Mesenchymal stem cell (in vitro differentiated cells and primary cell): ENCODE measurements around the gene SULT1C2.

ENCODE experiments used
- DNase-seq: peaks from one replicate; pipeline ENCODE4 v3.0.0-alpha.2; 2013
- H2AFZ ChIP-seq: one replicate; pipeline ENCODE4 v1.6.1; 2013; ENCODE audit warnings: low read depth, mild to moderate bottlenecking, control low read depth, inconsistent platforms, low read length, moderate library complexity
- H2AK5ac ChIP-seq: 2 replicates; pipeline ENCODE4 v1.6.1; 2013; ENCODE audit warnings: low read length, moderate library complexity, mild to moderate bottlenecking, inconsistent platforms; ENCODE audit not compliant: severe bottlenecking
- H2BK120ac ChIP-seq: one replicate; pipeline ENCODE4 v1.6.1; 2013; ENCODE audit warnings: low read depth, mild to moderate bottlenecking, inconsistent platforms, low read length, moderate library complexity
- H2BK12ac ChIP-seq, 2 experiments: one replicate each; pipeline ENCODE4 v1.6.1; 2013; ENCODE audit warnings: inconsistent platforms in 2 of 2, low read length in 2 of 2, mild to moderate bottlenecking in 2 of 2, moderate library complexity in 2 of 2, control low read depth in 1 of 2
- H2BK15ac ChIP-seq: one replicate; pipeline ENCODE4 v1.6.1; 2013; ENCODE audit warnings: mild to moderate bottlenecking, low read depth, inconsistent platforms; ENCODE audit not compliant: poor library complexity, severe bottlenecking
- H2BK5ac ChIP-seq: 2 replicates; pipeline ENCODE4 v1.6.1; 2013; ENCODE audit warnings: low read depth, mild to moderate bottlenecking, low read length, control low read depth, inconsistent platforms; ENCODE audit not compliant: poor library complexity, severe bottlenecking
- H3K14ac ChIP-seq, 2 experiments: one replicate each; pipeline ENCODE4 v1.6.1; 2013; ENCODE audit warnings: inconsistent platforms in 2 of 2, low read length in 2 of 2, control low read depth in 1 of 2, mild to moderate bottlenecking in 1 of 2, moderate library complexity in 1 of 2
- H3K18ac ChIP-seq, 2 experiments: one replicate each; pipeline ENCODE4 v1.6.1; 2013; ENCODE audit warnings: inconsistent platforms in 2 of 2, low read length in 2 of 2, control low read depth in 1 of 2, low read depth in 1 of 2, mild to moderate bottlenecking in 1 of 2
- H3K23ac ChIP-seq, 2 experiments: one replicate each; pipeline ENCODE4 v1.6.1; 2013; ENCODE audit warnings: inconsistent platforms in 2 of 2, low read length in 2 of 2, mild to moderate bottlenecking in 2 of 2, moderate library complexity in 2 of 2, control low read depth in 1 of 2
- H3K27ac ChIP-seq: 2 replicates; pipeline ENCODE4 v1.5.1; 2013; ENCODE audit warnings: mild to moderate bottlenecking, moderate library complexity, low read length, control low read depth, inconsistent platforms; ENCODE audit not compliant: poor library complexity, severe bottlenecking
- H3K27me3 ChIP-seq, 2 experiments: 2 replicates each; pipeline versions ENCODE4 v1.6.1 to v1.7.0; 2013; ENCODE audit warnings: low read length in 2 of 2, mild to moderate bottlenecking in 2 of 2, moderate library complexity in 2 of 2, control low read depth in 1 of 2, inconsistent platforms in 1 of 2; ENCODE audit not compliant: control insufficient read depth in 1 of 2, insufficient read depth in 1 of 2
- H3K36me3 ChIP-seq, 2 experiments: 2 replicates each; pipeline versions ENCODE4 v1.6.1 to v1.7.0; 2013; ENCODE audit warnings: low read length in 2 of 2, control low read depth in 1 of 2, inconsistent platforms in 1 of 2, low read depth in 1 of 2, mild to moderate bottlenecking in 1 of 2; ENCODE audit not compliant: insufficient read depth in 2 of 2, control insufficient read depth in 1 of 2
- H3K4ac ChIP-seq, 2 experiments: one replicate each; pipeline ENCODE4 v1.6.1; 2013; ENCODE audit warnings: inconsistent platforms in 2 of 2, low read length in 2 of 2, mild to moderate bottlenecking in 2 of 2, moderate library complexity in 2 of 2, control low read depth in 1 of 2, low read depth in 1 of 2
- H3K4me1 ChIP-seq: 2 replicates; pipeline ENCODE4 v1.6.1; 2013; ENCODE audit warnings: low read depth, low read length, control low read depth; ENCODE audit not compliant: control insufficient read depth, insufficient read depth
- H3K4me2 ChIP-seq: 2 replicates; pipeline ENCODE4 v1.6.1; 2013; ENCODE audit warnings: low read length, mild to moderate bottlenecking, inconsistent platforms; ENCODE audit not compliant: poor library complexity, severe bottlenecking
- H3K4me3 ChIP-seq, 2 experiments: 2 replicates each; pipeline versions ENCODE4 v1.5.1 to v1.7.0; 2013; ENCODE audit warnings: low read length in 2 of 2, mild to moderate bottlenecking in 2 of 2, control low read depth in 1 of 2, low read depth in 1 of 2; ENCODE audit not compliant: insufficient read depth in 1 of 2
- H3K79me1 ChIP-seq: replicated peaks from 2 replicates; pipeline ENCODE4 v1.6.1; 2013; ENCODE audit warnings: mild to moderate bottlenecking, control low read depth, low read length, inconsistent platforms; ENCODE audit not compliant: poor library complexity, severe bottlenecking
- H3K9ac ChIP-seq: 2 replicates; pipeline ENCODE4 v1.7.0; 2013; ENCODE audit warnings: mild to moderate bottlenecking, low read length, moderate library complexity
- H3K9me3 ChIP-seq: 2 replicates; pipeline ENCODE4 v1.7.0; 2013; ENCODE audit warnings: mild to moderate bottlenecking, low read length; ENCODE audit not compliant: control insufficient read depth
- H4K8ac ChIP-seq: one replicate; pipeline ENCODE4 v1.6.1; 2013; ENCODE audit warnings: inconsistent platforms, mild to moderate bottlenecking, low read length, moderate library complexity
- H4K91ac ChIP-seq: one replicate; pipeline ENCODE4 v1.6.1; 2013; ENCODE audit warnings: mild to moderate bottlenecking, low read length, inconsistent platforms
- WGBS: methylation state at CpG from one replicate; pipeline ENCODE4 v1.1.7; 2013; ENCODE audit warnings: mixed read lengths; 5-methylcytosine and 5-hydroxymethylcytosine counted together

SULT1C2 gene

DNA sequence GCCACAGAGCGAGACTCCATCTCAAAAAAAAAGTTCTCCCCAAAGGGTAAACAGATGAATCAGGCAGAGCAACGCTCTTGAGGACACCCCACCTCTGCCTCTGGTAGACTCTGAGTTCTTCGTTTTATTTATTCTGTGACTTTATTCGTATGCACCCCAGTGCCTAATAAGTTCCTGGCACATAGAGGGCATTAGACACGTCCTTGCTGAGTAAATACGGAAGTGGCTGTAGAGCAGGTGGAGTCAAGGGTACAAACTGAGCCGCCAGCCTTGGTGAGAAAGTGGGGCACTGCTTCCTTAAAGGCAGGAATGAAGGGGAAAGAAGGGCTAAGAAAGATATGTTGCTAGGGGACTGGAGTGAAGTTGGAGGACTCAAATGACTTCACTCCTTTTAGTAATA lies 12.9 kb downstream of the SULT1C2 start:
- H4K91ac ChIP-seq, result no peak overlapping the region
- H3K36me3 ChIP-seq, result no peaks in the 10 kb centered on the region
- no peak overlapping the region for H2BK120ac ChIP-seq
- H3K18ac ChIP-seq, result no peak overlapping the region
- H3K79me1 ChIP-seq, result peaks cover 8% of the 10 kb centered on the region
- H3K27me3 ChIP-seq, result no peaks in the 10 kb centered on the region
- H2BK15ac ChIP-seq, result no peak overlapping the region
- H3K4me1 ChIP-seq, result peaks cover 8% of the 10 kb centered on the region
- no peak overlapping the region for H3K9ac ChIP-seq
- H2BK5ac ChIP-seq, result no peak overlapping the region
- H3K4me3 ChIP-seq, result no peak overlapping the region
- no peak overlapping the region for H3K4ac ChIP-seq
- no peak overlapping the region for H3K27ac ChIP-seq
- H3K14ac ChIP-seq, result no peak overlapping the region
- H2AK5ac ChIP-seq, result no peak overlapping the region
- H3K4me2 ChIP-seq, result no peak overlapping the region
- no peak overlapping the region for H2BK12ac ChIP-seq
- H2AFZ ChIP-seq, result no peak overlapping the region
- WGBS, result 93% methylated on average over 7 of the region's 7 CpGs
- no peak overlapping the region for H4K8ac ChIP-seq
- DNase-seq, result no peak
- no peak overlapping the region for H3K23ac ChIP-seq
- no peaks in the 10 kb centered on the region for H3K9me3 ChIP-seq

DNA sequence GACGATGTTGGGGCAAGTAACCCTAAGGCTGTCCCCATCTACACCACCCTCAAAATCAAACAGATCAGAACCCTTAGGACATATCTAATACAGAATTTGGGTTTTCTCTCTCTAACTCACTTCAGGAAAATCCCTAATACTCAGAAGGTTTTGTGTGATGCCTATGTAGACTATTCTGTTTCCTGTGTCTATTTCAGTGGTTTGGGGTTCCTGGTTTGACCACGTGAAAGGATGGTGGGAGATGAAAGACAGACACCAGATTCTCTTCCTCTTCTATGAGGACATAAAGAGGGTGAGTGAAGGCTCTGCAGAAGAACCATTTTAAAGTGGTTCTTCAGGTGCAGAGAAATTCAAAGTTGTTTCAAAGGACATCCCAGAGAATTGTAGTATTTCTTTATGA lies 16.3 kb downstream of the SULT1C2 start:
- H2BK5ac ChIP-seq, result no peak overlapping the region
- H2AFZ ChIP-seq, result no peak overlapping the region
- no peak overlapping the region for H3K4me2 ChIP-seq
- no peak overlapping the region for H3K14ac ChIP-seq
- no peak overlapping the region for H2BK15ac ChIP-seq
- no peak overlapping the region for H4K8ac ChIP-seq
- no peak overlapping the region for H2AK5ac ChIP-seq
- no peak overlapping the region for H3K23ac ChIP-seq
- no peaks in the 10 kb centered on the region for H3K36me3 ChIP-seq
- no peaks in the 10 kb centered on the region for H3K27me3 ChIP-seq
- H4K91ac ChIP-seq, result no peak overlapping the region
- no peaks in the 10 kb centered on the region for H3K9me3 ChIP-seq
- no peak overlapping the region for H3K18ac ChIP-seq
- H3K4me3 ChIP-seq, result no peak overlapping the region
- no peak overlapping the region for H2BK12ac ChIP-seq
- H3K4me1 ChIP-seq, result peaks cover 3% of the 10 kb centered on the region
- no peak overlapping the region for H3K27ac ChIP-seq
- H3K4ac ChIP-seq, result no peak overlapping the region
- DNase-seq, result no peak
- WGBS, result 79% methylated on average over 2 of the region's 2 CpGs
- H2BK120ac ChIP-seq, result no peak overlapping the region
- peaks cover 7% of the 10 kb centered on the region for H3K79me1 ChIP-seq
- H3K9ac ChIP-seq, result no peak overlapping the region

DNA sequence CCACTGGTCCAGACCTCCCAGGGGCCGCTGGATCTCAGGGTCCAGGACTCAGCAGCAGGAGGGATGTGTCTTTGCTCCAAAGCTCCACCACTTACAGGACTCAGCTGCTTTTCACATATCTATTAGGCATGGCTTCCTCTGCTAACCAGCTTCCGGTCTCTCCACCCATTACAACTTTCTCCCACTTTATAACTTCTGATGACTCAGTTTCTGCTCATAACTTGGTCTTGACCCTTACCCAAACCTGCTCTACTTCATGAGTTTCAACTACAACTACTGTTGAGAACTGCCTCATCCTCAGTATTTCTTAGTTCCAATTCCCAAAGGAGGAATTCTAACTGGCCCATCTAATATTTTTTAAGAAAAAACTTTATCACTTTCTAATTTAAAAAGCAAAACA lies 17.2 kb downstream of the SULT1C2 start:
- Histone ChIP-seq H2BK12ac (no peak overlapping the region), H3K14ac (no peak overlapping the region), H3K9me3 (no peaks in the 10 kb centered on the region), H3K4me1 (peaks cover 2% of the 10 kb centered on the region), H2AFZ (no peak overlapping the region), H3K27me3 (no peaks in the 10 kb centered on the region), H3K18ac (no peak overlapping the region), H3K27ac (no peak overlapping the region), H3K4me3 (no peak overlapping the region), H2BK120ac (no peak overlapping the region), H3K79me1 (peaks cover 7% of the 10 kb centered on the region), H3K36me3 (no peaks in the 10 kb centered on the region), H3K23ac (no peak overlapping the region), H4K91ac (no peak overlapping the region), H4K8ac (no peak overlapping the region), H2AK5ac (no peak overlapping the region), H3K4me2 (no peak overlapping the region), H3K9ac (no peak overlapping the region), H2BK15ac (no peak overlapping the region), H2BK5ac (no peak overlapping the region), H3K4ac (no peak overlapping the region)
- WGBS, result 86% methylated on average over 2 of the region's 2 CpGs
- no peak for DNase-seq

DNA sequence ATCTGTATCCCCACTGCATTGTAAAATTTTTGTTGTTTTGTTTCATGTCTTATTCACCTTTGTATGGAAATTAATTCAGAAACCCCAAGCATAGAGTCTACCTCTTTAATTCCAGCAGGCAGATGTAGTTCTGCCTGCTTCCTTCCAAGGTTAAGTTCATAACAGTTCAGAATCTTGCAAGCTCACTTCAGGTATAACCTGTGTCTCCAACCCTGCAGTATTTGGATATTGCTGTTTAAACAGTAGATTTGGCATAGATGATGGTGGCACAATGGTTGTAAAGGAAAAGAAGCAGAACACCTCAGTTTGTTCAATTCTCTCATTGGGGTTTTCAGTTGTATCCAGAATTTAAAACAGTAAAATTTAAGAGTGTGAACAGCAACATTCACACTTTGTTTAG lies 21.2 kb downstream of the SULT1C2 start:
- Histone ChIP-seq H3K4me1 (peaks cover 10% of the 10 kb centered on the region), H2BK5ac (no peak overlapping the region), H3K27ac (no peak overlapping the region), H2BK12ac (no peak overlapping the region), H3K27me3 (no peaks in the 10 kb centered on the region), H3K79me1 (peaks cover 14% of the 10 kb centered on the region), H2BK120ac (no peak overlapping the region), H2BK15ac (no peak overlapping the region), H3K4me3 (no peak overlapping the region), H3K9me3 (no peaks in the 10 kb centered on the region), H4K91ac (no peak overlapping the region), H3K18ac (no peak overlapping the region), H3K4me2 (no peak overlapping the region), H3K14ac (no peak overlapping the region), H3K9ac (no peak overlapping the region), H2AK5ac (no peak overlapping the region), H2AFZ (no peak overlapping the region), H3K36me3 (no peaks in the 10 kb centered on the region), H3K4ac (no peak overlapping the region), H4K8ac (no peak overlapping the region), H3K23ac (no peak overlapping the region)
- DNase-seq, result no peak
